GDM1 (cell line): ENCODE measurements around the gene DLG4.

Experiments
- DNase-seq: peaks from one replicate; lab custom pipeline; 2025; lab: John Stamatoyannopoulos, UW

DLG4 gene

DNA sequence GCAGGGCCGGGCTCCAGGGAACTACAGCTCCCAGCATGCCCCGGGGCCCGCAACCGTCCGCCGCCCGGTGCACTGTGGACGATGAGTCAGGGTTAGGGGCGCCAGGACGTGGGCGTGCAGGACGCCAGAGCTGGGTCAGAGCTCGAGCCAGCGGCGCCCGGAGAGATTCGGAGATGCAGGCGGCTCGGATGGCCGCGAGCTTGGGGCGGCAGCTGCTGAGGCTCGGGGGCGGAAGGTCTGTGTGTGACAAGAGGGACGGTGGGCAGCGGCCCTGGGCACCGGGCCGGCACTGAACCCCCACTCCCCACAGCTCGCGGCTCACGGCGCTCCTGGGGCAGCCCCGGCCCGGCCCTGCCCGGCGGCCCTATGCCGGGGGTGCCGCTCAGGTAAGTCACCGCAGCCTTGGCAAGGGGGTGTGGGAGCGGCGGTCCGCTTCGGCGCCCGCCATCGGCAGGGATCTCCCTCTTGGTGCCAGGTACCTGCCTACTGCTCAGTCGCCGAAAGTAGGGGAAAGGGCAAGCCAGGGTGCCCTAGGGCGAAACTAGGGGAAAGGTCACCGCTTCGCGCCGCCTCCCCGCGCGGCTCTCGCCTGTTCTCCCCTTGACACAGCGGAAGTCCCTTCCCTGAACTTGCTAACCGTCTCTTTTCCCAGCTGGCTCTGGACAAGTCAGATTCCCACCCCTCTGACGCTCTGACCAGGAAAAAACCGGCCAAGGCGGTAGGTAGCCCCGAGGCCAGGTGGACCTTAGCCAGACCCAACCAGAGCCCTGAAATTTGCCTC lies at the start of gene DLG4, which contains the start of gene ACADVL:
DLG4 (minus strand) TSS at position 25 of the 781 bp plus-strand sequence.
ACADVL (plus strand) TSS at position 127 of the 781 bp plus-strand sequence; CDS start at position 174, 47 bp downstream.
- DNase-seq: peak; percentile 67

DNA sequence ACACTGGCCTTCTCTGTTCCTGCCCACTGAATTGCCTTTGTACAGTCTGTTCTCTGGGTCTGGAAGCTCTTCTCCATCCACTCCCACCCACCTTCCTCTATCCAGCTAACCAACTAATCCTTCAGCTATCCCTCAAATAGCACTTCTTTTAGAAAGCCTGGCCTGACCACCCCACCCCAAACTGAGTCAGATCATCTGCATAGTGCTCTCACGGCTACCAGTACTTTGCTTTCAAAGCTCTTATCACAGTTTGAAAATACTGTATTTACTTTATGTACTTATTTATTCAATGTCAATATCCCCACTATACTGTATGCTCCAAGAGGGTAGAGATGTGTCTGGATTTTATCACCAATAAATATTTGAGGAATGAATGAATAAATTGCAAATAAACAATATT lies 47.1 kb upstream of the DLG4 start:
- DNase-seq: no peak

DNA sequence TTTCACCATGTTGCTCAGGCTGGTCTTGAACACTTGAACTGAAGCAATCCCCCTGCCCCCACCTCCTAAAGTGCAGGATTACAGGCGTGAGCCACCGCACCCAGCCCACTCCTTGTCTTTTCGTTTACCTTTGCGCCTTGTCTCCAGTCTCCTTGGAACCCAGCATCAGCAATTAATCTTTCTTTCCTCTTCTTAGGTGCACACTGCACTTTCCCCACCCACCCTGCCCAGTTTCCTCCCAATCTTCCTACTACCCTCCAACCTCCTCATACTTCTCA lies 44.1 kb upstream of the DLG4 start:
- DNase-seq: no peak

DNA sequence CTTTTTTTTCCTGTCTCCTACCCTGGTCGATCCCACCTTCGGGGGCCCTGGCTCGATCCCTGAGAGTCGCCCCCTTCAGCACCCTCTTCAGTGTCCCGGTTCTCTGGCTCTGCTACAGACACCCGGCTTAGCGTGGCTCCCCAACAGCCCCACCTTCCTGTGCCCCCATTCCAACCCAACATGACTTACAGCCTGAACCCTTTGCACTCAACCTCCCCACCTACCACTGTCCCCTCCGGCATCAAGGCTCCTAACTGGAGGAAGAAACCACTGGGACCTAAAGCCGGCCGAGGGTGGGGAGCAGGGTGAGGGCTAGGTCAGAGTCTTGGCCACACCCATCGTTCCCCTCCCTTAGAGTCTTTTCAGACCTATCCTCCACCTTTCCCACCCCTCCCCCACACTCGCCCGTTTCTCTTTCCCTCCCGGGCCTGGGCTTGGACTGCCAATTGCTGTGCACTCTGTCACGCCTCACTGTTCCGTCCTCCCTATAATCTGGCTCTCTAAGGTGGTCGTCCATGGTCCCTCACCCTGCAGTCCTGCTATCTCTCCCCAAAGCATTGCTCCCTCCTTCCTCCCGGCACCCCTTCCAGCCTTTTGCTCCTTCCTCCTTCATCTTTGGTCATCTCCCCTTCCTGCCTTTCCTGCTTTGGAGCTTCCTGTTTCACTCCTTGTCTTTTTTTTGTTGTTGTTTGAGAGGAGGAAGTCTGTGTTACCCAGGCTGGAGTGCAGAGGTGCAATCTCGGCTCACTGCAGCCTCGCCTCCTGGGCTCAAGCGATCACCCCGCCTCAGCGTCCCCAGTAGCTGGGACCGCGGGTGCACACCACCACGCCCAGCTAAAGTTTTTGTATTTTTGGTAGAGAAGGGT lies 43.5 kb upstream of the DLG4 start:
- no peak for DNase-seq

DNA sequence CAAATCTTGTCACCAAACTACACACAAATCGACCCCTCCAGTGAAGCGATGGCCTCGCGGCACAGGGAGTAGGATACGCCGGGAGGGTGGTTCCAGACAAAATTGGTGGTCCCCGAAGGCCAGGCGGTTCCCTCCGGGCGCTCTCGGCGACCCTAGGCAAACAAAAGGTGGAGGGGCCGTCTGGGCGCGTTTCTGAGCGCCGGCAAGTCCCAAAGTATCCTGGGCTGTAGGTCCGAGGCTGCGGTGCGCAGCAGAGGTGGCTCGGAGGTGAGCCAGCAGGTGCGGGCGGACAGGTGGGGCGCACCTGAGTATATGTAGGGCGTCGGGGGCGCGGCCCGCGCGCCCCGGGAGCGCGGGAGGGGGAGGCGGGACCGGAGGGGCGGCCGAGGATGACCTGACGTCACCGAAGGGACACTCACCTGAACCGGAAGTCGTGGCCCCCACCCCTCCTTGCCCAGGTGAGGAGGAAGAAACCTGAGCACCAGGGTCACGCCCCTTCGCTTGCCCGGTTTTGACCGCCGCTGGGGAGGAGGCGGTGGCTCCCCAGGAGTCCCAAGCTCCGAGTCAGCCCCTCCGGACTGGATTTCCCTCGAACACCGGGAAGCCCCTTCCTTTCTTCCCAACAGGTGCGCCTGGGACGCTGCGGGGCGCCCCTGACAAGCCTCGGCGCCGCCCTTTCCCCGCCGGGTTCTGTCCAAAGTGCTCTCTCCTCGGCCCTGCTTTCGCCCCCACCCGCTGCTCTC lies 42.7 kb upstream of the DLG4 start, which contains the start of gene CLDN7:
CLDN7 (minus strand) TSS at position 287 of the 743 bp plus-strand sequence. CDS start 435 bp downstream, outside the sequence.
- DNase-seq: no peak

DNA sequence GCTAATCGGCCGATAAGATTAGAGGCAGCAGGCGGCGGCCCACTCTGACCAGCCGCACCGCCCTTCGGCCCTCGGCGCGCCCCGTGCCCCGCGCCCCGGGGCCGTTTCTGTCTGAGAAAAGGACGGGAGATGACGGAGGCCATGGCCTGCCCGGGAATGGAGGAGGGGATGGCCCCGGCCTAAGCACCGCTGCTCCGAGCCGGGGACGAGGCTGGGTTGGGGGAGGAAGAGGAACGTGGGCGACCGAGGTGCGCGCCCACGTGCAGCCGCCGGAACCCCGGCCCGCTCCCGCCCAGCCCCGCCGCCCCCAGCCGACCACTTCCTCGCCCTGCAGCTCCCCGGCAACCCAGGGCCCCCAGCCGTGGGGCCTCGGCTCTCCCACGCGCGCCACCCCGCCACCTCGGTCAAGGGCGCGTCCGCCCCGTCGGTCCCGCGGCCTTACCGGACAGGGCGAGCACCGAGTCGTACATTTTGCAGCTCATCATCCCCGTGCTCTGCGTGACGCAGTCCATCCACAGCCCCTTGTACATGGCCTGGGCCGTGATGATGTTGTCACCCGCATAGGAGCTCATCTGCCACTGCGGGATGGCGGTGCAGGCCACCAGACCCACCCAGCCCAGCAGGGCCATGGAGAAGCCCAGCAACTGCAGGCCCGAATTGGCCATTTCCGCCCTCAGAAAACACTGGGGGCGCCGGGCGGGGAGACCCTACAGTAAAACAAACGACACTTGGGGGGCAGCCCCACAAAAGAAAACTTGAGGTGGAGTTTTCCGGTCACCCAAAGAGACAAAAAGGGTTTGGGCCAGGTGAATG lies 41.9 kb upstream of the DLG4 start:
- DNase-seq: no peak

DNA sequence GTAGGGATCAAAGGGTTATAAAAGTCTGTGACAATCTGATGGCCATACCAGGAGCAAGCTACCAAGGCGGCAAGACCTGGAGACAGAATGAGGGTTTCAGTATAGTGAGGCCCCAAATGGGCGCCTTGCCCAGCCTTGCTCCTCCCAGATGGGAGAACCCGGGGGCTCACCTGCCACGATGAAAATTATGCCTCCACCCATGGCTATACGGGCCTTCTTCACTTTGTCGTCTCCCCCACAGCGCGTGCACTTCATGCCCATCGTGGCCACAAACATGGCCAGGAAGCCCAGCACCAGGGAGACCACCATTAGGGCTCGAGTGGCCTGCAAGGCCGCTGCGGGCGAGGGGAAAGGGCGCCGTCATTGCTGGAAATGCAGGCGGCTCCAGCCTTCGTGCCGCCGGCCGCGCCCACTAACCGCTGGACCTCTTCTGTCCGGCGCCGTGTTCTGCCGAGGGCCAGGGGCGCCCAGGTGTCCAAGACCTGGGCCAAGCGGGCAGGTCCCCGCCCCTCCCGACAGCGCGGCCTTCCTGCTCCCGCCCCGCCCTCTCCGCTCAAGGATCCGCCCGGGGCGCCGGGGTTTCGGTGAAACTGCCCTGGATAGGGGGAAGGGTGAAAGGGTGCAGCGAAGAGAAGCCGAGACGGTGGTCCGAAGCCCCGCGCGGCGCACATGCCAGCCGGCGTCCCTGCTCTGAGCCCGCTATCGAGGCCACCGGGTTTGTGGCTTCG lies 41.2 kb upstream of the DLG4 start:
- no peak for DNase-seq

DNA sequence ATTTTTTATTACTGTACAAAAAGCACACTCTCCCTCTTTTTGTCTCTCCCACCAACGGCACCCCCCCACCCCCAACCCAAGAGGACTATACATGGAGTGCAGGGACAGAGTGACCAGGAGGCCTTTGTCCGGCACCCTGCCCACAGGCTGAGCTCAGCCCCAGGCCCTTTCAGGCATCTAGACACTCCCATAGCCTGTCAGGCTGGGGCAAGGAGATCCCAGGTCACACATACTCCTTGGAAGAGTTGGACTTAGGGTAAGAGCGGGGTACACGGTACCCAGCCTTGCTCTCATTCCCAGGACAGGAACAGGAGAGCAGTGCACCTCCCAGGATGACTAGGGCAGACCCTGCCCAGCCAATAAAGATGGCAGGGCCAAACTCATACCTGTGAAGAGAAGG lies 40.5 kb upstream of the DLG4 start:
- DNase-seq: no peak

DNA sequence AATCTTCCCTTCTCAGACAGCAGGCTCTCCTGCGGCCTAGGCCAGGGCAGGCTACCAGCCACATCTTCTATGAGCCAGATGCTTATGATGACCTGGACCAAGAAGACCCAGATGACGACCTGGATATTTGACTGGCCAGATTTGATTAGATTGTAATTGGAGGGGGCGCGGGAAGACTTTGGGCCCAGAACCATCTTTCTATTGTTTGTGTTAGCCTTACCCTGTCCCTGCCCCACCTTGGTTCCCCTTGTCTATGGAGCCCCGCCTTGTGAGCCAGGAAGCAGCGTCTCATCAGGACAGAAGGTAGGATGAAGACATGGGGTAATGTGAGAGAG lies 39.9 kb upstream of the DLG4 start:
- DNase-seq: no peak

DNA sequence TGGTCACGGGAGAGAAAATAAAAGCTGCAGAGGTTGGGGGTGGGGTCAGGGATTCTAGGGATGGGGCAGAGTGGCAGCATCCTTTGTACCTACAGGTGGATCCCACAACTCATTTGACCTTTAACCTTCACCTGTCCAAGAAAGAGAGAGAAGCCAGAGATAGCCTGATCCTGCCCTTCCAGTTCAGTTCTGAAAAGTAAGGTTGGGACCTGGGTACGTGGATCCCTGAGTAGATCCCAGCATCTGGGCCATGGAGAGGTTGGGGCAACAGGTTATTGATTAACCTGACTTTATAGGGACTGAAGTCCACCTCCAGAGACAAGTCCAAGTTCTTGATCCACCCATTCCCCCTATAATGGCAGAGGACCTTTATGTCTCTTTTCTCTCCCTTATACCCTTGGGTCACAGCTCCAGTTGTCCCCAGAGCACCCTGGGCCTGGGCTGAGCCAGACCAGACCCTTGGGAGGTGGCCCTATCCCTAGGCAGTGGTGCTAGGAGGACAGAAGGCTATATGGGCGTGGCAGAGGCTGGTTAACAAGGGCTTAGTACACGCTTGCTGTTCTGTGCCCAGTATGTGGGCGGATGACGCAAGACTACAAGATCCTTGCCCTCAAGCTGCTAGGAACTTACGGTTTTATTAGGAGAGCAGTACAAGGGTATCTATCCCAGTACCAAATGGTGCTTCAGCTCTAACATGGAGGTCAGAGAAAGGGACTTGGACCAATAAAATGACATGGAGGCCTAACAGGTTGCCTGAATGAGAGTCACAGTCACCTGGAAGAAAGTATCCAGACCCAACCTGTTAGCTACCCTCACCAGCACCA lies 39.3 kb upstream of the DLG4 start:
- DNase-seq: no peak

DNA sequence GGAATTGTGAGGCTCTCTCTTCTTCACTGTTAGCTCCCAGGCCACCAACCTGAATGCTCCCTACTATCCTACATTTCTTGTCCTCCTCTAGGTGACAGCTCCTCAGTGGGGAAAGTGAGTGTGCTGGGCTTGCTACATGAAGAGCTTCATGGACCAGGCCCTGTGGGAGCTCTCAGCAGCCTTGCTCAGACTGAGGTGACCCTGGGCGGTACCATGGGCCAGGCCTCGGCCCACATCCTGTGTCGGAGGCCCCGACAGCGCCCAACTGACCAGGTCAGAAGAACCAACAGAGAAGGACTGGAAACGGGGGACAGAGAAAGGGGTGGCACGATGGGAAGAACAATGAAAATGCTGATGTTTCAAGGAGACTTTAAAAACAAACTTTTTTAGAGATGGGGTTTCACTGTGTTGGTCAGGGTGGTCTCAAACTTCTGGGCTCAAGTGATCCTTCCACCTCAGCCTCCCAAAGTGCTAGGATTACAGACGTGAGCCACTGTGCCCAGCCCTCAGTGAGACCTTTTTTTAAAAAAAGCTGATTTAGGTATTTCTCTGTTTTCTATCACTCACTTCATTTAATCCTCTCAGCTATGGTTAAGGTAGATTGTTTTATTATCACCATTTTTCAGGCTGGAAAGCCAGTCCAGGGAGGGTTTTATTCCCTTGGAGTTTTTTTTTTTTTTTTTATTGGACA lies 37.3 kb upstream of the DLG4 start:
- DNase-seq: no peak

DNA sequence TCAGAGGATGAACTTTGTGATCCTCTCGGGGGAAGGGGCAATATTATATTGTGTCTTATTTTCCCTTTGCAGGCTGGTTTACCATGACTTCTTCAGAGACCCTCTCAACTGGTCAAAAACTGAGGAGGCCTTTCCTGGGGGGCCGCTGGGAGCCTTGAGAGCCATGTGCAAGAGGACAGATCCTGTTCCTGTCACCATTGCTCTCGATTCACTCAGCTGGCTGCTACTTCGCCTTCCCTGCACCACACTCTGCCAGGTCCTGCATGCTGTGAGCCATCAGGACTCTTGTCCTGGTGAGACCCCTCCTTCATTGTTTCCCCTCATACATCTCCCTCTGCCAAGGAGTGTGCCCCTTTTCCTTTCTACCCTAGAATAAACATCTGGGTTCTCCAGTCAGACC lies 34.9 kb upstream of the DLG4 start:
- no peak for DNase-seq

DNA sequence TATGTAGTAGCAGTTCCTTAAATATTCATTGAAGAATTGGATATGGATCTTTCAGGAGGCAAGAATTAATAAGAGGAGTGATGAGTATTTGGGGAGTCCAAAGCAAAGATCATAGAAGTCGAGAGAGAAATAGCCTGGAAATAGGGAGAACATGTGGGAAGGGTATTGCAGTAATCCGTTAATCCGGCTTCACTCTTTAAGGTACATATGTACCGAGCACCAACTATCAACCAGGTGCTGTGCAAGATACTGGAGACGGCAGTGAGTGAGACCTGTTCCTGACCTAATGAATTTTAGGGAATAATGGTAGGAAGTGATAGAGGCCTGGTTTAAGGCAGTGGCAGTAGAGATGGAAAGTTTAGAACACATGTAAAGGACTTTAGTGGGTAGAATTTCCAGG lies 33.4 kb upstream of the DLG4 start:
- DNase-seq: no peak

DNA sequence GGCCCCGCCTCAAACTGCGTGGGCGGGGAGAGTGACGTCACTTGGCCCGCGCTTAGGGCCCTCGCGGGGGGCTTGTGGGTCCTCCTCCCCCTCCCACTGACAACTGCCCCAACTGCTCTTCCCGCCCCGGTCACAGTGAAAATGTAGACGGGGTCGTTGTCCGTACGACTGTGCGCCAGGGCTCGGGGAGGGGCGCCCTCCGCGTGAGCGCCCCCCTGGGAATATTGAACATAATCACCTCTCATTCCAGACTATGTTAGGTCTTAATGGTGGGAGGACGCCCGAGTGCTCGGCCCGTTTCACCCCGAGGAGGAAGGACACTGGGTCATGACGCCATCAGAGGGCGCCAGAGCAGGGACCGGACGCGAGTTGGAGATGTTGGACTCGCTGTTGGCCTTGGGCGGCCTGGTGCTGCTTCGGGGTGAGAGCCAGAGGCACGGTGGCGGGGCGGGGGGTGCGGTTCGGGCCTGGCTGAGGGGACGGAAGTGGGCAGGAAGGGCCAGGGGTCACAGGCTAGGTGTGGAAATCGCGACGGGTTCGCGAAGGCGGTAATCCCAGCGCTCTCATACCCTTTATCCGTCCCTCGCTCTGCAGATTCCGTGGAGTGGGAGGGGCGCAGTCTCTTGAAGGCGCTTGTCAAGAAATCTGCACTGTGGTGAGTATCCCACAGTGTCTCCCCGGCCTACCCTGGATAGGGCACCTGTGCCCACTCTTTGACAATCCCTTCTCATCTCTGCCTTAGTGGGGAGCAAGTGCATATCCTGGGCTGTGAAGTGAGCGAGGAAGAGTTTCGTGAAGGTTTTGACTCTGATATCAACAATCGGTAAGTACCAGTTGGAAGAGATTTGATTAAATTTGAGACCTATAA lies 32.8 kb upstream of the DLG4 start, which contains the start of gene ELP5:
ELP5 (plus strand) TSS at position 40 of the 868 bp plus-strand sequence; CDS start at position 376, 336 bp downstream.
- DNase-seq: peak; percentile 87

DNA sequence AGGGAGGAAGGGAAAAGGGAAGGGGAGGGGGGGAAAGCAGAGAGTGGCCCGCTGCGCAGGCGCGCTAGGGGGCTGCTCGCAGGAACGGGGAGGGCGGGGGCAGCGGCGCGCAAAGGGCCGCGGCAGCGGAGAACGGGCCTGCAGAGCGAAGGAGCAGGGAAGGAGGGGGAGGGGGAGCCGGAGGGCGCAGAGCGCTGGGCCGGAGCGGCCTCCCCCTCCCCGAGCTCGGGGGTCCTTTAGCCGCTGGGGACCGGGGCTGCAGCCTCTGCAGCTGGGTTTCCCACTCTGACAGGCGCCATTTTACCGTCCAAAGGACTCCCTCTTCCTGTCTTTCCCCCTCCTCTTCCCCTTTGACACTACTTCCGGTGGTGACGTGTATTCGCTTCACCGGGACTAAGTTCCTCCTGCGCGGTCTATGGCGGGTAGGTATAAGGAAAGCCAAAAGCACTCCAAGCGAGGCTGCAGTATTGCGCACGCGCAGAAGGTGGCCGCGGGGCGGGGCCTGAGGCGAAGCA lies 32.1 kb upstream of the DLG4 start, which contains the start of gene CTDNEP1:
CTDNEP1 (minus strand) TSS at position 74 of the 515 bp plus-strand sequence. CDS start 438 bp downstream, outside the sequence.
- DNase-seq: peak; percentile 99

DNA sequence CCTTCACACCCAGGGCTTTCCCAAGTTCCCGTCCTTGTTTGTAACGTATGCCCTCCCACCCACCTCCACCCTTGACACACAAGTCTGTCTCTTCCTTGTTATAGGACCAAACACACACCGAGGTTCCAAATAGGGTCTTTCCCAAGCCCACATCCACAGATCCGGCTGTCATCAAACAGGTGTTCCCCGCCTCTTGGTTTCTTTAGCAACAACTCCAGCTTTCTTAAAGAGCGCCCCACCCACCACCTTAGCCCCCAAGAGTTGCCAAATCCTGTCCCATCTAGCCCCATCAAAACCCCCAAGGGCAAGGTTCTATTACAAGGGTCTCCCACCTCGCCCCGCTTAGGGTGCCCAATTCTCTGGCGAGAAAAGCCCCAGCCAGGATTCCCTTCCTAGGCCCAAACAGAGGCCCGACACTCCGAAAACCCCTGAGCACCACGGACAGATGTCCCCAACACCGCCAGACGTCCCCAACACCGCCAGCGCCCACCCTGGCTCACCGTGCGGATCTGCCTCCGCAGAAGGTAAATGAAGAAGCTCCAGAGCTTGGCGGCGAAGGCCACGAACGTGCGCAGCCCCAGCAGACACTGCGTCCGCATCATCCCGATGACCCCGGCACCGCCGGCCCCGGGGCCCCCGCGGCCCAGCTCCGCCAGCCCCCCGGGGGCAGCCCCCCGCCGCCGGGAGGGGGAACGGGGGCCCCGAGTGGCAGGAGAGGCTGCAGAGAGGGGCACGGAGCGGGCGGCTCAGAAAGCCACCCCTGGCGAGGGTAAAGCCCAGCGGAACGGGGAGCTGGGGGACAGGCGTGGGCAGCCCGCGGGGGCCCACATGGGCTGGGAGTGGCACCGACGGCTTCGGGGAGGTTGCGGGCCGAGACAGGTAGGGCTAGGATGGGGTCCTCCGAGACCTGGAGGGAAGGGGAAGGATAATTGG lies 31.3 kb upstream of the DLG4 start:
- no peak for DNase-seq

DNA sequence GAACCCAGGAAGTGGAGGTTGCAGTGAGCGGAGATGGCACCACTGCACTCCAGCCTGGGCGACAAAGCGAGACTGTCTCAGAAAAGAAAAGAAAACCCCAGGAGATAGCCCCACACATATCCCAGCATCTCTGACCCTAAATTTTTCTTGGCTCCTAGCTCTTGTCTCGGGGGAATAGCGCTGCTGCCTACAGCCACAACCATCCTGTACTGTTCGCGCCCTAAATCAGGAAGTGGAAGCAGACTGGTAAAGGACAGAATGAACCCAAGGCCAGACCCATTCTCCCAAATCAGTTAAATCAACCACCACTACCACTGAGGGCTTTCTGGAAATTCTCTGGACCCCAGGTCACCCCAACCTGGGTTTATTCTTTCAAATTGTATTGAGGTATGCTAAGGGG lies 30.2 kb upstream of the DLG4 start:
- no peak for DNase-seq
